ENCODE results near the gene UPB1.
A peak's percentile ranks its signal among the peaks of the same experiment; 100 is the strongest.
"Not testable (repeated sequence)": the region's sequence is repeated elsewhere in the genome, so short reads cannot be mapped to it uniquely, and the experiment has no call there.

Gene UPB1

DNA sequence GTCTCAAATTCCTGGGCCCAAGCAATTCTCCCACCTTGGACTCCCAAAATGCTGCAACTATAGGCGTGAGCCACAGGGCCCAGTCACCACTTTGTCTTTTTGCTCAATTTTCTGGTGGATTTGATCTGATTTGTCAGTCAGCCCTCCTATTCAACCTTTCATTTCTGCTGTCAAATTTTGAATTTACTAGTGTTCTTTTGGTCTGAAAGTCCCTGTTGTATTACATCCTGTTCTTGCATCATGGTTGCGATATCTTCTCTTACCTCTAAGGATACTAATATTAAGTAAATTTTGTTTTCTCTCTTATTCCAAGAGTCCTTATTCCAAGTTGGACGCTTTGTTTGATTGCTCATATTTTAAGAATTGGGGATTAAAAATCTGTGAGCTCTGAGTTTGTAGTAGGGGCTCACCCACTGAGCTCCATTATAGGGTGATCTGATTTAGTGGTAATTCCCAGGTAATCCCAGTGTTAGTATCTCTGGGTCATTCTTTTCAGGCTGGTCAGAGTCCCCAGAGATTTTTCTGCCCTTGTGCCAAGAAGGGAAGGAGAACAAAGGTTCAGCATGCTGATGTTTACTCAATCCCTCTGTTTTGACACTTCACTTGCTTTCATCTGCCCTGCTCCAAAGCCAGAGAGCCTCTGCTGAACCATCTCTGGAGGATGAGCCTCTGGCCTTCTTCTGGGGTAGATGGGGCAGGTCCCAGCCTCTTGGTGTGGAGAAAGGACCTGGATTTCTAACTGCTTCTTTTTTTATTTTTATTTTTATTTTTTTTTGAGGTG lies 10.0 kb downstream of the UPB1 start:
- DNase-seq = peak; percentile 55 to 73 (median 60)

DNA sequence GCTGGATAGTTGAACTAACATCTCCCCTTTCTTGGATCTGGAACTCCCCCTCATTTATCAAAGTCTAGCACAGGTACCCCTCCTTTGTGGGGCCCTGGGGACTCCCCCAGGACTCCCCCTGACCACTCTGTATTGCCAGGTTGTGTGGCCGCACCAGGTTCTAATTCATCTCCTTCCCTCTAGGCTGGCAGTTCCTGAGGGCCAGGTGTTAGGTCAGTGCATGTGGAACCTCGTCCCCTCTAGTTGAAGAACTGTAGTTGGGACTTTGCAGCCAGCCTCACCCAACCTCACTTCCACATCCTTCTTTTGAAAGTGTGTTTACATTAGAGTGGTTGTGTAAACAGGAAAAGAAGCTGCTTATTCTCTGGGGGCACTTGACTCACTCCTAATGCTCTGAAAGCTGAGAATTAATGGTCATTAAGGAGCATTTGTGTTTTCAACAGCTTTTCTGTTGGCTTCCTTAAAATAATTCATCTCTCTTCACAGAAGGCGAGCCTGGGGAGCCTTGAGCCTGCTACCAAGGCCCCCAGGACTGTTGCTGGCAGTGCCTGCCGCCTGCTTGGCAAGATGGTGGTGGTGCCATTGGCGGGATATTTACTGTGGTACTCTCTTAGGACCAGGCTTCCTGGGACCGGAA lies 11.8 kb downstream of the UPB1 start:
- DNase-seq = peak; percentile 56 to 72 (median 67)

DNA sequence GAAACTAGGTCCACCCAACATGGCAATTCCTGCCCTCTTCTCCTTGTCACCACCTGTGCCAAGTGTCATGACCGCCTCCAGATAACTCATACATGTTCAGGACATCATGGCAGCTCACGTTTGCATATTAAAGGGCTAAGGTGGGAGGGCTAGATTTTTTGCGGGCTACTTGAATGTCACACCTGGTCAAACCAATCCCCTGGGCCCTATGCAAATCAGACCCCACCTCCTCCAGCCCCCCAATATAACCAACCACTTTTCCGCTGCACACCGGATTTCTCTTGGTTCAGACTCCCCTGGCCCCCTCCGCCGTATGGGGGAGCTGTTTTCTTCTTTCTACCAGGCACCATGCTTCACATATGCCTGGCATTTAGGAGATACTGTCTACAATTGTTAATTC lies 12.6 kb downstream of the UPB1 start:
- DNase-seq = no peak

DNA sequence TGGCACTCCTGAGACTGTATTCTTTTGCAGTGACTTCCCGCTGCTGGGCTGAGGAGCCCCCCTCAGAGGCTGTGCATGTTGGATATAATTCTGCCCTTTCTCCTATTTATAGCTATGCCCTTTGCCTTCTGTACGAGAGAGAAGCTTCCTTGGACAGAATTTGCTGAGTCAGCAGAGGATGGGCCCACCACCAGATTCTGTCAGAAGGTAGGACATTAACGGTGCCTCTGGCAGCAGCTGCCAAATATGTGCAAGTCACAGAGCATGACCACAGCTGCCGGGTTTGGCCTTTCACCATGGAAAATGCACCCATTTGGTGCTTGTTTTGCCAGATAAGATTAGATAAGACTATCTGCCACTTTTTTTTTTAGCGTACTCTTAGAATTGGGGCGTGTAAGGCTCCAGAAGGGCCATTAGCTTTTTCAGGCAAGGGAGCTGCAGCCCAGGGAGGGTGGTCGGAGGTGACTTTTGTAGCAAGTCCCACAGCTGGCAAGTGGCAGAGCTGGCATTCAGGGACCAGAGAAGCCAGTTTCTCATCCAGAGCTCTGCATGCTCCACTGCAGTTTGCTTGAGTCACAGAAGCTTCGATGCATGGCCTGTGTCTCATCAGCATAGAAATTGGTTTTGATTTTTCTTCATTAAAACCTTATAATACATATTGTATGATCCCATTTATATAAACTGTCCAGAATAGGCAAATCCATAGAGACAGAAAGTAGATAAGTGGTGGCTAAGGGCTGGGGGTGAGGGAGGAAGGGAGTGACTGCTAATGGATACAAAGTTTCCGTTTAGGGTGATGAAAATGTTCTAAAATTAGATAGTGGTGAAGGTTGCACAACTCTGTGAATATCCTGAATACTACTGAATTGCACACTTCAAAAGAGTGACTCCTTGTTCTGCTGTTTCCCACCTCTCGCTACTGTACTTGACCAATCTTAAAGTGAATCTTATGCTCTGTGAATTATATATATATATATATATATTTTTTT lies 15.8 kb downstream of the UPB1 start:
- DNase-seq = peak; percentile 84 to 97 (median 95)

DNA sequence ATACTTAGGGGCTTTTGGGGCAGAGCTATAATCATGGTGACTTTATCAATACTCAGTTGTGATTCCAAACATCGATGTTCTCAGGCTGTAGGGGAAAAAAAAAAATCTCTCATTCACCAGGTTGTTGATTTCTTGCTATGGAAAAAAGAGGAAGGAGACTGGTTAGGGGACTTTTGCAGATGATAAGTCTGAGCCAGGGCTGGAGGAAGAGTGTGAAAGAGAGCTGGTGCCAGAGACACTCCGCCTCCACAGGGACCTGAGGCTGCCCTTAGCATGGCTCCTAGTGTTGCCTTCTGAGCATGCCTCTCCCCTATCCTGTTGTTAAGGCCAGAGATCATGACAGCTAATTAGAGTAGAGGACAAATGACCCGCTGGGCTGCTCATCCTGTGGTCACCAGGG lies 16.9 kb downstream of the UPB1 start:
- peak; percentile 88 to 95 (median 88) for DNase-seq

DNA sequence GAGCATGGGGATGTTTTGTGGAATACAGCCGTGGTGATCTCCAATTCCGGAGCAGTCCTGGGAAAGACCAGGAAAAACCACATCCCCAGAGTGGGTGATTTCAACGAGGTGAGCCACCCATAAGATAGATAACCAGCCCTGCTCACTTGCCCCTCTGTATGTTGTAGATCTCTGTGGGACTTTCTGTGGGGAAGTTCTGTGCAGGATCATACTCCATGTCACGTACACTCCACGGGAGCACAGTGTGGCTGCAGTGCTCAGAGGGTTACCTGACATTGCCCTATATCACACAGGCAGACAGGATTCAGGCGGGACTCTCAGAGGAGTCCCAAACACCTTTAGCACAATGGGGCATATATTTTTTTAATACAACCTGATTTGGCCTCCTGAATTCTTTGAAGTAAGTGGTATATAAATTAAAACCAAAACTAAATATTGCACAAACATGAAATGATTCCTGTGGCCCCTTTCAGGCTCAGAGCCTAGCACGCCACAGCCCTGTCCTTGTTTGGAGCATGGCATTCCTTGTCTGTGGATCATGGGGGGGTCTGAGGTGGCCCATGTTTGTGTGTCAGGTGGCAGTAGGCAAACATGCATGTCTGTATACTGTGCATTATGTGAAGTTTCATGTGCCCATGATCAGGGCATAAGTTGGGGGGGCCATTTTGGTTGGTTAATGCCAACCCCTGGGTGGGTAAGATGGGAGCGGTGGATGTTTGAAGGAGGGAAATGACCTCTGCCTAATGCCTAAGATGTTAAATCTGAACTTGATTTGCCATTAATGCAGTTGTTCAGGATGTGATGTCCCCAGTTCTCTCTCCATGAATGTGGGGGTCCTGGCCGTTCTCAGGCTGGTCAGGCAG lies 18.5 kb downstream of the UPB1 start:
- DNase-seq = peak; percentile 53 to 58 (median 55)

DNA sequence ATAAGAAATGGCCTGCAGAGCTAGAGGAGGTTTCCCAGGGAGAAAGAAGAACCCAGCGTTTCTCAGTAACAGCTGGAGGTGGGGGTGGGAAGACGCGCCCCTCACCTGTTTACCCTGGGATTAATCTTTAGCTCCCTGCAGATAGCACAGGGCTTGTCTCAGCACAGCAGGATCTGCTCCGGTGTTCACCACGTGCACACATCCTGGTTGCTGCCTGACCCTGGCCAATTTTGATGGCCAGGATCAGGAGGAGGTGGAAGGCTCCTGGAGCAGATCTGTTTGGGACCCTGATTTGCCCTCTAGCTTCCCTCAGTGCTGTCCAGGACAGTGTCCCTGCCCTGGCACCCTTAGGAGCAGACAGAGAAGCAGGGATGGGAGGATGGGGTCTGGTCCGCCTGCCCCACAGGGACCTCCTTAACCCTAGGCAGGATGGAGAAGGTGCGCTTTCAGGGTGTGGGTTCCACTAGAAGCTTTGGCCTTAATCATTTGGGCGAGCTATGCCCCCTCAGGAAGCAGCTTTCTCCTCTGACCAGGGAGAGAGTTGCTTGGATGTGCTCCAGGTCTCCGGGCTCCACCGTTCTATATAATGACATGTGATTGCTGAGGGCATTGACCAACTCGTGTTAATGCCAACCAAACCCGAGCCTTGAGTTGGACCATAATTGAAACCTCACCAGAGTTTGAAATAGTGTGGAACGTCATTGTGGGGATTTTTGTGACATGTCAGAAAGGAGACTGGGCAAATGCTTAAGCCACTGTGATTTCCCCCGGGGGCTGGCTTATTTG lies 19.3 kb downstream of the UPB1 start:
- DNase-seq = peak; percentile 91 to 97 (median 94)

DNA sequence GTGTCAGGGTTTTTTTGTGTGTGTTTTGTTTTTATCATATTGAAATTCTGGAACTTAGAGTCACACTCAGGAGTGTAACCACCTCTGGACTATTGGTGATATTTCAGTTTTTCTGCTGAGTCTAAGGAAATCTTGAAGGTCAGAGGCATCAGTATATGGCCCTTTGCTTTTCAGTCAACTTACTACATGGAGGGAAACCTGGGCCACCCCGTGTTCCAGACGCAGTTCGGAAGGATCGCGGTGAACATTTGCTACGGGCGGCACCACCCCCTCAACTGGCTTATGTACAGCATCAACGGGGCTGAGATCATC lies 19.9 kb downstream of the UPB1 start:
- no peak for DNase-seq

DNA sequence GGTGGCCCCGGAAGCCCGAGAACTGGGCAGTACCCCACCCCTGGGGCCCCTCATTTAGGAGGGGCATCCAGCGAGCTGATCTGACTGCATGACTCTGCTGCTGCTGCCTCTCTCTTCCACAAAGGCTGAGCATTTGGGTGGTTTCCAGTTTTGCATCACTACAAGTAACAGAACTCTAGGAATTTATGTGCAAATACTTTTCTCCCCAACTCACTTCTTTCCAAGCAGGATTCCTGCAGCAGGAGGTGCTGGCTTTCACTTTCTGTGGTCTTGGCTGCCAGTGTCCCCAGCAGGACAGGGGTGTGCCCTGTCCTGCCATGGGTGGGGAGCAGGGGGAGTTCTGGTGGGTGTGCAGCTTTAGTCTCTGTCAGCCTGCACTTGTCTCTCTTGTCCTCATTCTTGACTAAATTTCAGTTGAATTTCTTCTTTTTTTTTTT lies 21.2 kb downstream of the UPB1 start:
- peak; percentile 89 to 95 (median 93) for DNase-seq

DNA sequence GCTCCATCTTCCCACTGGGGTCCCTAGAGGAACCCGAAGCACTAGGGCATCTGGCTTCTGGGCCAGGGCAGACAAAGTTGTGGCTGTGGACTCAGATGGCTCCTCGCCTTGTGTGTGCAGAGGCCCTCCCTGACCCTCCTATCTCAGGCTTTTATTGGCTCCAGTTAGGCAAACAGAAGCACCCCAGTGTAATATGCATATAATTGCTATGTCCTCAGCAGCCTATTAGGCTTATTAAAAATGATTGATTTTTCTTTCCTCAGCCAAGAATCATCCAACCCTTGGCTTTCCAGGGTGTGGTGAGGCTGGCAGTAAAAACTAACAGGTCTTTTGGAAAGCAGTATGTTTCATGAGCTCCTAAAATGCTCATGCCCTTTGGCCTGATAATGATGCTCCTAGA lies 22.3 kb downstream of the UPB1 start:
- no peak for DNase-seq

DNA sequence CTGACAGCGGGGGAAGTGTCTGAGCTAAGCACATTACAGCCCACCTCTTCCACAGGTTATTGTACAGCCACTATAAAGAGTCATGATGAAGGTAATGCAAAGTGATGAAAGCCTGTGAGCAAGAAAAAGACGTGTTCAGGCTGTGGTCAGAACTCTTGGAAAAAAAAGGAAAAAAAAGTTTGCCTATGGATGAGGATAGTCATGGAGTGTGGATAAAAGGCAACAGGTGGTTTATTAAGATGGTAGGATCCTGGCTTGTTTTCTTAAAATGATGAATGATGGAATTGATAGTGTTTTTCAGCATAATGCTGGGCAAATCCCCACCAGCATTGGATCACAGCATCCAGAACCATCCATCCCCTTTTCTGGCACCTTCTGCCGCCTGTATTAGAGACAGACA lies 23.1 kb downstream of the UPB1 start:
- no peak for DNase-seq

DNA sequence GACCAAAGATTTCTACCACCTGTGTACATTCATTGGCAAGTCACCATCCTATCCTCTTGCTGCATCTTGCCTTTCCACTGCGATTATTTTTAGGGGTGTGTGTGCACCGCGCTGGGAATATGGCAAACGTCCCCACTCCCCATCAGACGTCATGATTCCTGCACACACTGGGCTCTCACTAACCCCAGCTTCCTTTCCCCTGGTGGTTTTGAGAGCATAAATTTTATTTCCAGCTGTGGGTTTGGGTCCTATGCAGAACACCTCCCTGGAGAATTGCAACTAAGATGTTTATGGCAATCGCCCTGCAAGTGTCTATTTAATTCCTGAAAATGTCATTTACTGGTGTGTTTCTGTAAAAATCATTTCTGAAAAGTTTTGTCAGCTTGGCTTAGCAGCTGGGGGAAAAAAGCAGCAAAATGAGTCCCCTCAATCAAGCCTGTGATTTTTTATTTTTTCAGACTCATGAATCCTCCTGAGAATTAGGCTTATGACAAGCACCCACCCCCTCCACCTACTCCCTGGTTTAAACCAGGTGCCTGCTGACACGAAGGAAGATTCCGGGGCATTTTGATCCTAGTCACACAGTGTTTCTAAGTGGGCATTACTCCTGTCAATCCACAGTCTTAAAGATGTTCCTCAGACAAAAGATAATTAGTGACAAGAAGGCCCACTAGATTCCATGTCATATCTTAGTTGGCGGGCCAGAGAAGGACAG lies 23.8 kb downstream of the UPB1 start:
- DNase-seq = peak in 1 of 3 donors; percentile 52

DNA sequence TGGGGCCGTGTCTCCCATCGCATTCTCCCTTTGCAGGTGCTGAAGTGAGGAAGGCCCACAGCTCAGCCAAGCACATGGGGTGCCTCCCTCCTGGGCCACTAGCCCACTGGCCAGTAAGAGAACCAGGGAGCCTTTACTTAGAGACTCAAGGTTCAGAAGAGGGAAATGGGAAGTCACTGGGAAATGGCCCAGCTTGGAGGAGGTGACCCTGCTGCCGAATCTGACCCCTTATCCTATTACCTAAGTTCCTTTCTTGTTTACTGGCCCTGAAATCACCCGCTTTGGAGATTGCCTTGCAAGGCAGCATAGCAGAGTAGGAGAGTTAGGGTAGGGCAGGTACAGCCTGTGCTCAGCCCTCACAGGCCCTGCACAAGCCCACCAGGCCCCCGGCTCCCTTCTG lies 24.4 kb downstream of the UPB1 start:
- DNase-seq = peak; percentile 50 to 59 (median 55)

DNA sequence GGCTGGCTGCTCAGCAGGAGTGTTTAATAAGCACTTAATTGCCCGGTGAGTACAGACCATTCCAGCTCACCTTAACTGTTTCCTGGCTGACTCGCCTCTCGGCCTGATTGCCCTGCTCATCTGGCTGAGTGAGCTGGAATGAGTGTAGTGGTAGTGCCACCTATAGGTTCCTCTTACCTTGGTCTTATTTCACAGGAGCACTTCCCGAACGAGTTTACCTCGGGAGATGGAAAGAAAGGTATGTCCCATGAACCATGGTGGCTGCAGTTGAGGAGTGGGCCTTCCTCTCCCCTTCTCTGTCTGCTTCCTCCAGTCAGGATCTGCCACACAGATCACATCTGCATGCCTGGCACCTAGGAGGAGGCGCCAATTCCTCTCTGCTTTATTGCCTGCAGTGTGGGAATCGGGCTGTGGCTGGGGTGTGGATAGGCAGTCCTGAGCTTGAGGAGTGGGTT lies 26.7 kb downstream of the UPB1 start:
- peak; percentile 41 to 57 (median 55) for DNase-seq

DNA sequence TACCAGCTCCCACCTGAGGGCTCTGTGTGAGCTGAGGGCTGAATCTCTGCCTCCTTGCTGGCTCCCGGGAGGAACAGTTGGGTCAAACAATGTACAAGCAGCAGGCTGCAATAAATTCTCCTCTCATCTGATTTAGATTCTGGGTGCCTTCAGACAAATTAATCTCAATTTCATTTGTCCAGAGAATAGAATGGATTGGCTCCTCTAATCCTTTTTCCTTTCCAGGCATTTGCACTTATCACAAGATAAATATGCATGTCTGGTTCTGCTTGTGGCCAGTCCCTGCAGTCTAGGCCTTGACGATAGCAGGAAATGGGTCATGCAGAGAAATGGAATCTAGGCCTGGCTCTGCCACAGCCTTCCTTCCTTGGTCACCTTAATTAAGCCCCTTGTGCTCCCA lies 28.7 kb downstream of the UPB1 start:
- no peak for DNase-seq

DNA sequence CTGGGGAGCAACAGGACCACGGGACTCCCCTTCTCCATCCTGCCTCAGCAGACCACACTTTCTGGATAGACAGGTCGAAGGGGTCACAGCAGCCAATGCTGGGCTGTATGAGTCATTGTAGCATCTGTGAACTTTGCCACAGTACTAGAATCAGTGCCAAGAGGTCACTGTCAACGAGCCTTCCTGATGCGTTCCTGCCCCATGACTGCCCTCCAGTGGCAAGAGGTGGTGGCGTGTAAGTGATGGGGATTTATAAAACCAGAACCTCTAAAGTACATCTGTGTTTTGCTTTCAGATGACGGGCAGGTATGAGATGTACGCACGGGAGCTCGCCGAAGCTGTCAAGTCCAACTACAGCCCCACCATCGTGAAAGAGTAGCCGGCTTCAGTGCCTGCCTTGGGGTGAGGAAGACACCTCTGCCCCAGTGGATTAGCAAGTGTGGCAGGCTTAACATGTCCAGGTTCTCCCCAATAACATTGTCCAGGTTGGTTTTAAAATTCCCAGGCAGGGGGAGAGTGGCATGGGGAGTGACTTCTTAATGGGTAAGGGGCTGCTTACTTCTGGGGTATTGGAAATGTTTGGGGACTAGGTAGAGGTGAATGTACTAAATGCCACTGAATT lies 30.4 kb downstream of the UPB1 start:
- peak; percentile 89 to 93 (median 92) for DNase-seq

DNA sequence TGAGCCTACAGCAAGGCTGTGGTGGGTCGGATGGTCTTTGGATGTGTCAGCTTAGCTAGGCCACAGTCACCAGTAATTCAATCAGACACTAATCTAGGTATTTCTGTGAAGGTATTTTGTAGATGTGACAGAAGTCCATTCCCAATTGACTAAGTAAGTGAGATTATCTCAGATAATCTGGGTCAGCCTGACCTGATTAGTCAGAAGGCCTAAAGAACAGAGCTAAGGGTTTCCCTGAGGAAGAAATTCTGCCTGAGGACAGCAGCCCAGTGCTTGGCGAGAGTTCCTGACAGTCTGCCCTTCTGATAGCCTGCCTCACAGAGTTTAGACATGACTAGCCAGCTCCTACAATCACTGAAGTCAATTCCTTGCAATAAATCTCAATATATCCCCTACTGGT lies 31.1 kb downstream of the UPB1 start:
- DNase-seq = no peak

DNA sequence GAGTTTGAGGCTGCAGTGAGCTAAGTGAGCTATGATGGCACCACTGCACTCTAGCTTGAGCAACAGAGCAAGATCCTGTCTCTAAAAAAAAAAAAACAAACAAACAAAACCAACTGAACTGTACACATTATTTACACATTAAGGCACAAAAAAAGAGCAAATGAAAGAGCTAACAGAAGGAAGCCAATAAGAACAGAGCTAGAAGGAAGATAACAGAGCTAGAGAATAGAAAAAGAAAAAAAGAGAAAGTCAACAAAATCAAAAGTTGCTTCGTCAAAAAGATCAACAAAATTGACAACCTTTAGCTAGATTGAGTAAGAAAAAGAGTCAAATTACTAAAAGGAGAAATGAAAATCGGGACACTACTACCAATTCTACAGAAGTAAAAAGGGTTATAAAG lies 34.8 kb downstream of the UPB1 start:
- DNase-seq = no peak

DNA sequence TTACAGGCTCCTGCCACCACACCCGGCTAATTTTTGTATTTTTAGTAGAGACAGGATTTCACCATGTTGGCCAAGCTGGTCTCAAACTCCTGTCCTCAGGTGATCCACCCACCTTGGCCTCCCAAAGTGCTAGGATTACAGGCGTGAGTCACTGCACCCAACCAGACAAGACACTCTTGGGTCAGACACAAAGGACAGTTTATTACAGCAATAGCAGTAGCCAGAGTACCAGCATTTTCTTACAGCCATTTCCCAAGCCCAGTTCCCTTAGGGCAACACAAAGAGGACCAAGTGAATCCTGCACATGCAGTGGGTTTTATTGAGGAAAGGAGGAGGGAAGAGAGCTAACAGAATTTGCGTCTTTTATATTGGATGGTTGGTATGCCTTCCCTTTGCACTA lies 35.8 kb downstream of the UPB1 start:
- DNase-seq = not testable (repeated sequence)

DNA sequence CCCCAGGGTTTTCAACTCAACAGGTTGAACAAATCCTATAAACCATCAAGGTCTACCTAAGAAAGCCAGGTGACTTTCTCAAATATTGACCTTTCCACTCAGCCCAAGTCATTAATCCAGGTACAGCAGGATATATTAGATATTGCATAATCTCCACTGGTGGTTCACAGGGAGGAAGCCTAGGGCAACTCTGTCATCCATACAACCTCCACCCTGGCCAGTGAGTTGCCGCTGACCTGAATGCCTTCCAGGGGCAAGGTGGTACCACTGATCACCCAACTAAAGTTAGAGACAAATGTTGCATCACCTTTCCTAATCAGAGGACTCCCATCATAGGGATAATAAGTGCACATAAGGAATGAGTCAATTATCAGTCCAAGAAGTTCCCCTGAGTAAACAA lies 36.9 kb downstream of the UPB1 start:
- DNase-seq = no peak
